K562 (cell line): ENCODE measurements around the gene KLK5.

Experiments
- L3MBTL2 ChIP-seq: fragments of 450-650 bp; IDR thresholded peaks from 2 replicates; pipeline ENCODE4 v1.6.1; 2016; ENCODE audit warnings: mild to moderate bottlenecking, moderate library complexity
- RFX5 ChIP-seq: IDR thresholded peaks from 2 replicates; pipeline ENCODE4 v1.6.1; 2011; ENCODE audit warnings: low read depth, mild to moderate bottlenecking, improper control_type of control experiment, low read length
- TEAD4 ChIP-seq, 2 experiments: sonication (generic) in 1 of 2; formaldehyde crosslinking in 1 of 2; IDR thresholded peaks; 2 replicates each; pipeline versions ENCODE4 v1.6.1 to v1.8.0; 2012 to 2022; ENCODE audit warnings: borderline replicate concordance in 1 of 2, inconsistent platforms in 1 of 2, low read length in 1 of 2, mild to moderate bottlenecking in 1 of 2, missing genetic modification reagents in 1 of 2
- ZNF263 ChIP-seq: sonication (generic); formaldehyde crosslinking; IDR thresholded peaks from 2 replicates; pipeline ENCODE4 v1.8.0; 2022; ENCODE audit warnings: mild to moderate bottlenecking, missing genetic modification reagents, borderline replicate concordance
- TF ChIP-seq, protein P1 (sequence below), 3 experiments: IDR thresholded peaks in 2 of 3; conservative IDR thresholded peaks in 1 of 3; 2 replicates each; pipeline ENCODE4 v1.5.1; 2011 to 2012; ENCODE audit warnings: low read length in 3 of 3, mild to moderate bottlenecking in 3 of 3, control low read depth in 2 of 3, improper control_type of control experiment in 1 of 3, inconsistent platforms in 1 of 3, low read depth in 1 of 3, mixed read lengths in 1 of 3, moderate library complexity in 1 of 3; ENCODE audit not compliant: insufficient read depth in 2 of 3

DNA sequence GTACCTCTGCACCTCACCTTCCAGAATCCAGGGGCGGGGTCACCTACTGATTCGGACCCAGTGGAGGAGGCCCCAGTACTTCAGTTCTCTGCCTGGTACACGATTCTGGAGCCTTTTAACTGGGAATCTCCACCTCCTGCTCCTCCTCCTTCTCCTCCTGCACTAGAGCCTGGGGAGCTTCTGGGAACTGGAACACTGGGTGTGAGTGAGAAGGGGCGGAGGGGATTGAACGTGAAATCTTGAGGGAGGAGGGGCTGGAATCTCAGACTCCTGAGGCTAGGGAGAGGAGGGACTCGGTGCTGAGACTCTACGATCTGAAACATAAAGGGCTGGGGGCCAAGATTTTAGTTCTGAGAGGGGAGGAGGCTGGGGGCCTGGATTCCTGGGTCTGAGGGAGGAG is 48.7 kb upstream of the KLK5 start, which contains the start of gene KLK8:
- TF ChIP-seq ZNF263 (CRISPR knock-in tag): no peak
- TF ChIP-seq, protein P1, sequence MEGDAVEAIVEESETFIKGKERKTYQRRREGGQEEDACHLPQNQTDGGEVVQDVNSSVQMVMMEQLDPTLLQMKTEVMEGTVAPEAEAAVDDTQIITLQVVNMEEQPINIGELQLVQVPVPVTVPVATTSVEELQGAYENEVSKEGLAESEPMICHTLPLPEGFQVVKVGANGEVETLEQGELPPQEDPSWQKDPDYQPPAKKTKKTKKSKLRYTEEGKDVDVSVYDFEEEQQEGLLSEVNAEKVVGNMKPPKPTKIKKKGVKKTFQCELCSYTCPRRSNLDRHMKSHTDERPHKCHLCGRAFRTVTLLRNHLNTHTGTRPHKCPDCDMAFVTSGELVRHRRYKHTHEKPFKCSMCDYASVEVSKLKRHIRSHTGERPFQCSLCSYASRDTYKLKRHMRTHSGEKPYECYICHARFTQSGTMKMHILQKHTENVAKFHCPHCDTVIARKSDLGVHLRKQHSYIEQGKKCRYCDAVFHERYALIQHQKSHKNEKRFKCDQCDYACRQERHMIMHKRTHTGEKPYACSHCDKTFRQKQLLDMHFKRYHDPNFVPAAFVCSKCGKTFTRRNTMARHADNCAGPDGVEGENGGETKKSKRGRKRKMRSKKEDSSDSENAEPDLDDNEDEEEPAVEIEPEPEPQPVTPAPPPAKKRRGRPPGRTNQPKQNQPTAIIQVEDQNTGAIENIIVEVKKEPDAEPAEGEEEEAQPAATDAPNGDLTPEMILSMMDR (IDR thresholded peaks at IDR 0.05 in 2 of 3, conservative IDR thresholded peaks at IDR 0.05 in 1 of 3; ENCODE audit: insufficient read depth in 2 of 3, low read depth in 1 of 3, low read length in 3 of 3): no peak
- no peak for TF ChIP-seq TEAD4 (IDR thresholded peaks at IDR 0.05; ENCODE audit: low read length)
- no peak for TF ChIP-seq TEAD4 (CRISPR knock-in tag; IDR thresholded peaks at IDR 0.05; ENCODE audit: borderline replicate concordance)
- no peak for TF ChIP-seq L3MBTL2
- TF ChIP-seq RFX5: no peak
